A673 (cell line): ENCODE data around the gene ANKRD10. TPM values are rescaled to one million over a fixed set of nuclear protein-coding genes. Genes with fewer than 3 reads are reported as not detected.

ENCODE experiments used
- Bru-seq: library from RNA; stranded (reverse); fragments of 400-500 nt; gene quantifications from one replicate; lab custom pipeline; 2021; lab: Mats Ljungman, UMichigan
- BruChase-seq, 2 experiments: library from RNA; stranded (reverse); fragments of 400-500 nt; gene quantifications; one replicate each; lab custom pipeline; 2021; lab: Mats Ljungman, UMichigan
- BruUV-seq: library from RNA; stranded (reverse); fragments of 400-500 nt; replicated peaks from 2 replicates; lab custom pipeline; 2021; lab: Mats Ljungman, UMichigan
- CTCF ChIA-PET: fragments of 300-600 bp; sonication (Branson Sonifier 250); formaldehyde crosslinking; loops from one replicate; lab custom pipeline; 2022; ENCODE audit warnings: antibody characterized with exemption; lab: Charles Lee
- POLR2A ChIA-PET: fragments of 300-600 bp; sonication (Branson Sonifier 250); formaldehyde crosslinking; loops from one replicate; lab custom pipeline; 2022; ENCODE audit warnings: antibody characterized with exemption; ENCODE audit not compliant: low non-redundant PET; lab: Charles Lee
- DNase-seq: peaks from one replicate; pipeline ENCODE4 v3.0.0-alpha.2; 2015; ENCODE audit warnings: low spot score
- H3K27ac ChIP-seq: fragments of 200-600 bp; sonication (generic); 2 replicates; pipeline ENCODE4 v1.5.1; 2016; ENCODE audit warnings: mixed run types, low read depth, mild to moderate bottlenecking, mixed read lengths, antibody characterized with exemption, low read length; ENCODE audit not compliant: poor library complexity, severe bottlenecking
- H3K27me3 ChIP-seq: fragments of 200-600 bp; sonication (generic); replicated peaks from 2 replicates; pipeline ENCODE4 v1.6.1; 2017; ENCODE audit warnings: mixed run types, low read depth, mild to moderate bottlenecking, mixed read lengths, antibody characterized with exemption, low read length; ENCODE audit not compliant: insufficient read depth, poor library complexity
- H3K36me3 ChIP-seq: fragments of 200-600 bp; sonication (generic); 2 replicates; pipeline ENCODE4 v1.6.1; 2016; ENCODE audit warnings: mixed run types, mild to moderate bottlenecking, mixed read lengths, antibody characterized with exemption, low read length; ENCODE audit not compliant: insufficient read depth, poor library complexity, severe bottlenecking
- H3K4me1 ChIP-seq: fragments of 200-600 bp; sonication (generic); 2 replicates; pipeline ENCODE4 v1.6.1; 2017; ENCODE audit warnings: mixed run types, mild to moderate bottlenecking, mixed read lengths, antibody characterized with exemption, low read length; ENCODE audit not compliant: insufficient read depth, poor library complexity, severe bottlenecking
- H3K4me3 ChIP-seq: fragments of 200-600 bp; sonication (generic); 2 replicates; pipeline ENCODE4 v1.5.1; 2016; ENCODE audit warnings: low read depth, mixed run types, mild to moderate bottlenecking, mixed read lengths, low read length; ENCODE audit not compliant: poor library complexity, severe bottlenecking
- H3K9me3 ChIP-seq: fragments of 200-600 bp; sonication (generic); 2 replicates; pipeline ENCODE4 v1.6.1; 2016; ENCODE audit warnings: mixed run types, low read depth, mild to moderate bottlenecking, mixed read lengths, antibody characterized with exemption, low read length; ENCODE audit not compliant: poor library complexity, severe bottlenecking
- EZH2 ChIP-seq: fragments of 200-600 bp; sonication (generic); IDR thresholded peaks from 2 replicates; pipeline ENCODE4 v1.6.1; 2017; ENCODE audit warnings: borderline replicate concordance, low read depth, mild to moderate bottlenecking, mixed read lengths, antibody characterized with exemption, low read length; ENCODE audit not compliant: poor library complexity, severe bottlenecking
- intact Hi-C: fragments of 100-400 bp; cut with micrococcal nuclease; formaldehyde crosslinking; loops from one replicate; pipeline ENCODE4 v1.10.0; 2022; ENCODE audit not compliant: unreplicated experiment
- long read RNA-seq: library from polyadenylated mRNA; stranded (forward); transcript quantifications from one replicate; pipeline ENCODE4 v2.0.0, GENCODE V29; 2022
- total RNA-seq: library from RNA; stranded (reverse); gene quantifications from 2 replicates; pipeline ENCODE4 v1.2.3, GENCODE V29; 2021
- TF ChIP-seq, protein P1 (sequence below): fragments of 300-800, 200-600 bp; sonication (generic); conservative IDR thresholded peaks from 2 replicates; pipeline ENCODE4 v1.5.1; 2017; ENCODE audit warnings: low read depth, mild to moderate bottlenecking, antibody characterized with exemption, low read length, moderate library complexity, mixed read lengths

The ANKRD10 gene
- total RNA-seq (91.1 and 96.2 TPM in 2 replicates), Bru-seq, nascent RNA (percentile 95 among the genes with signal in this experiment), BruChase-seq, experiment 1, labeled RNA remaining after a 2-hour chase (percentile 99 among the genes with signal in this experiment), BruChase-seq, experiment 2, labeled RNA remaining after a 6-hour chase (percentile 95 among the genes with signal in this experiment)
- long read RNA-seq, transcript ANKRD10-201 (6 exons, 2,495 nt): major isoform, 8 of 33 reads
- long read RNA-seq, partial matches to known transcripts: 3 of 33 reads
- long read RNA-seq, other reads (novel, unspliced or antisense): 19 of 33 reads

DNA sequence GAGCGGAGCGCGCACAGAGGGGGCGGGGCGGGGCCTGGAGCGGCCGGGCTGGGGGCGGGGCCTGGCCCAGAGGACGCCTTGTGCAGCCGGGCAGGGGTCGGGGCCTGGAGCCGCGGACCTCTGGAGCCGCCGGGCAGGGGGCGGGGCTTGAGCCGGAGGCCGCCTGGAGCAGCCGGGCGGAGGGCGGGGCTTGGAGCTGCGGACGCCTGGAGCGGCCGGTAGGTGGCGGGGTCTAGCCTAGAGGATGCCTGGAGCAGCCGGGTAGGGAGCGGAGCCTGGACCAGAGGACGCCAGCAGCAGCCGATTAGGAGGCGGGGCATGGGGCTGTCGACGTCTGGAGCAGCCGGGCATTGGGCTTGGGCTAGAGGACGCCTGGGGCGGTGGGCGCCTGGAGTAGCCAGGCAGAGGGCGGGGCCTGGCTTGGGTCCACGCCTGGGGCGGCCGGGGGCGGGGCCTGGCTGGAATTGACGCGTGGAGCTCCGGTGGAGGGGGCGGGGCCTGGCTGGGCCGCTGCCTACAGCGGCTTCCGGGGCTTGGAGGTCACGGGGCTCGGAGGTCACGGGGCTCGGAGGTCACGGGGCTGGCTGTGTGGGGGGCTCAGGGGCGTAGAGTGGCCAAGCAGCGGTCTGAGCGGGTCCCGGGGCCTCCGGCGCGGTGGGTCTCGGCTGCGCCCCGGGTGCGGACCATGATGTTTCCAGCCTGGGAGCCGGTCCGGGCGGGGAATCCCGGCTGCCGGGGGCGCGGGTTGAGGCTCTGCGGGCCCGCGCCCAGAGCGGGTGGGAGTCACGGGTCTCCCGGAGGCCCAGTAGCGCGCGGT is at the start of gene ANKRD10:
ANKRD10 (minus strand) TSS at position 13 of the 817 bp plus-strand sequence. CDS start 135 bp downstream, outside the sequence.
- Histone ChIP-seq H3K4me1 (peaks cover 10% of the 10 kb centered on the region), H3K9me3 (no peaks in the 10 kb centered on the region), H3K27ac (peak within 1 kb of the TSS; percentile 98), H3K27me3 (no peaks in the 10 kb centered on the region), H3K36me3 (no peaks in the 10 kb centered on the region), H3K4me3 (peak within 1 kb of the TSS; percentile 99)
- TF ChIP-seq, protein P1, sequence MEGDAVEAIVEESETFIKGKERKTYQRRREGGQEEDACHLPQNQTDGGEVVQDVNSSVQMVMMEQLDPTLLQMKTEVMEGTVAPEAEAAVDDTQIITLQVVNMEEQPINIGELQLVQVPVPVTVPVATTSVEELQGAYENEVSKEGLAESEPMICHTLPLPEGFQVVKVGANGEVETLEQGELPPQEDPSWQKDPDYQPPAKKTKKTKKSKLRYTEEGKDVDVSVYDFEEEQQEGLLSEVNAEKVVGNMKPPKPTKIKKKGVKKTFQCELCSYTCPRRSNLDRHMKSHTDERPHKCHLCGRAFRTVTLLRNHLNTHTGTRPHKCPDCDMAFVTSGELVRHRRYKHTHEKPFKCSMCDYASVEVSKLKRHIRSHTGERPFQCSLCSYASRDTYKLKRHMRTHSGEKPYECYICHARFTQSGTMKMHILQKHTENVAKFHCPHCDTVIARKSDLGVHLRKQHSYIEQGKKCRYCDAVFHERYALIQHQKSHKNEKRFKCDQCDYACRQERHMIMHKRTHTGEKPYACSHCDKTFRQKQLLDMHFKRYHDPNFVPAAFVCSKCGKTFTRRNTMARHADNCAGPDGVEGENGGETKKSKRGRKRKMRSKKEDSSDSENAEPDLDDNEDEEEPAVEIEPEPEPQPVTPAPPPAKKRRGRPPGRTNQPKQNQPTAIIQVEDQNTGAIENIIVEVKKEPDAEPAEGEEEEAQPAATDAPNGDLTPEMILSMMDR: peak; percentile 80
- no peak for TF ChIP-seq EZH2
- DNase-seq: peak; percentile 98
- intact Hi-C loops: loop anchor here (2.0 to 10.0 kb wide), 3 partner anchors 200 to 320 kb away; no protein-coding TSS in a partner anchor
- no TSS peak for BruUV-seq
- ChIA-PET CTCF (interaction anchor here (0.7 kb wide), 1 partner anchor 214 kb away, joined by 4 read pairs; no protein-coding TSS in a partner anchor), POLR2A (interaction anchor here (1.4 kb wide), 1 partner anchor 31 kb away, joined by 4 read pairs; no protein-coding TSS in a partner anchor)

DNA sequence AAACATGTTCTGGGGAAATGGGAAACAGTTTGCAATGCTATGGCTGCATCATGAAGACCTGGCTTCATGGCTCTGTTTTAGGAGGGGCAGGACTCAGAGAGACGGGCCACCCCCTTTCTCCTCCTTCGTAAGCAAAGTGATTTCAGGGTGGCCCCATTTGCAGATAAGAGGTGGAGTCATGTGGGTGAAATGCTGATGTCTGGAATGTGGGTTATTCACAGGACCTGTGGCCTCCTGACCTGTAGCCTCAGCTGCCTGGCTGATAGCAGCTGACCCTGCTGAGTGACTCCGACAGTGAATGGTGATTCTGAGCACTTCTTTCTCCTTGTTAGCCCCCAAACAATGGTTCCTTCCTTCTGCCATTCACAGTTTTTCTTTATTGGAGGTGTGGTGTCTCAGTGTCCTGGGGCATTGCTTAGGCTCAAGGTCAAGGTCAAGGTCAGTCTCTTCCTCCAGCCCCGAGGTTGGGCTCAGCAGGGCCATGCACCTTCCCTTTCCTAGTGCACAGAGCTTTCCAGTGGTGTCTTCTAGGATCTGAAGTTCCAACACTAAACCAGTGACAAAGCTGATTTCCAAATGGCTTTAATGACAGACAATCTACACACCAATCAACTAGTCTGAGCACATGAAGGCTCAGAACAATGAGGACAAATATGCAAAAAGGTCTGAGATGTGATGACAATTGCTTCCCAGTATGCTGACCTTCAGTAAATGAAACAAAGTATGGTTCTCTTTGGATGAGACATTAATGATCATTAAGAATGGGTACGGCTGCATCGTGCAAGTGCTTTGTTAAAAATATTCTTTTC is 49.6 kb upstream of the ANKRD10 start:
- TF ChIP-seq, protein P1: no peak
- no peak for TF ChIP-seq EZH2
- POLR2A ChIA-PET: no interaction called here
- intact Hi-C loops: no loop called here
- BruUV-seq: no TSS peak
- no peak overlapping the region for H3K4me3 ChIP-seq
- CTCF ChIA-PET: no interaction called here
- H3K9me3 ChIP-seq: peaks cover 17% of the 10 kb centered on the region
- DNase-seq: no peak
- H3K4me1 ChIP-seq: no peaks in the 10 kb centered on the region
- H3K27ac ChIP-seq: no peak overlapping the region
- peaks cover 6% of the 10 kb centered on the region for H3K27me3 ChIP-seq
- no peaks in the 10 kb centered on the region for H3K36me3 ChIP-seq

DNA sequence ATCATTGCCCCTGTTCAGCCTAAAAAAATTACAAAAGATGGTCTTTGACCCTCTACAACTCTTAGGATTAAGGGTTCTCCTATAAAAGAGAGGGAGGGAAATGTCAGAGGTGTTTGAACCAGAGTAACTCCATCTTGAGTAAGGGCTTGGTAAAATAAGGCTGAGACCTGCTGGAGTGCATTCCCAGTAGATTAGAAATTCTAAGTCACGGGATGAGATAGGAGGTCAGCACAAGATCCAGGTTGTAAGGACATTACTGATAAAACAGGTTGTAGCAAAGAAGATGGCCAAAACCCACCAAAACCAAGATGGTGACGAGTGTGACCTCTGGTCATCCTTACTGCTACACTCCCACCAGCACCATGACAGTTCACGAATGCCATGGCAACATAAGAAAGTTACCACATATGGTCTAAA is 48.7 kb upstream of the ANKRD10 start:
- no TSS peak for BruUV-seq
- Histone ChIP-seq H3K27me3 (peaks cover 4% of the 10 kb centered on the region), H3K4me3 (no peak overlapping the region), H3K9me3 (peaks cover 17% of the 10 kb centered on the region), H3K36me3 (no peaks in the 10 kb centered on the region), H3K27ac (no peak overlapping the region), H3K4me1 (no peaks in the 10 kb centered on the region)
- TF ChIP-seq EZH2: no peak
- TF ChIP-seq, protein P1: no peak
- ChIA-PET CTCF (no interaction called here), POLR2A (no interaction called here)
- no peak for DNase-seq
- intact Hi-C loops: no loop called here
